ENCODE data around the gene HPX.

HPX gene

GRCh38 chr11:6486938-6487337 is 46.2 kb upstream of the HPX start:
- no peaks in the 10 kb centered on the region for H3K27me3 ChIP-seq (ENCODE audit: low read depth, low read length)
- H3K4me2 ChIP-seq (ENCODE audit: low read length): no peak overlapping the region
- no peak overlapping the region for H2AFZ ChIP-seq (ENCODE audit: low read depth, low read length)
- no peak overlapping the region for H3K4me3 ChIP-seq (ENCODE audit: low read length)
- H3K9ac ChIP-seq (ENCODE audit: low read length): no peak overlapping the region
- peaks cover 7% of the 10 kb centered on the region for H3K4me1 ChIP-seq (ENCODE audit: low read length)
- H3K79me2 ChIP-seq (ENCODE audit: low read length): peaks cover 24% of the 10 kb centered on the region
- peaks cover 71% of the 10 kb centered on the region for H3K36me3 ChIP-seq (replicated peaks; ENCODE audit: low read depth, low read length)
- H4K20me1 ChIP-seq (ENCODE audit: insufficient read depth, low read length): no peaks in the 10 kb centered on the region
- H3K9me3 ChIP-seq (ENCODE audit: insufficient read depth, low read length): no peaks in the 10 kb centered on the region
- no peak overlapping the region for H3K27ac ChIP-seq (ENCODE audit: low read length)
- TF ChIP-seq, protein P1, sequence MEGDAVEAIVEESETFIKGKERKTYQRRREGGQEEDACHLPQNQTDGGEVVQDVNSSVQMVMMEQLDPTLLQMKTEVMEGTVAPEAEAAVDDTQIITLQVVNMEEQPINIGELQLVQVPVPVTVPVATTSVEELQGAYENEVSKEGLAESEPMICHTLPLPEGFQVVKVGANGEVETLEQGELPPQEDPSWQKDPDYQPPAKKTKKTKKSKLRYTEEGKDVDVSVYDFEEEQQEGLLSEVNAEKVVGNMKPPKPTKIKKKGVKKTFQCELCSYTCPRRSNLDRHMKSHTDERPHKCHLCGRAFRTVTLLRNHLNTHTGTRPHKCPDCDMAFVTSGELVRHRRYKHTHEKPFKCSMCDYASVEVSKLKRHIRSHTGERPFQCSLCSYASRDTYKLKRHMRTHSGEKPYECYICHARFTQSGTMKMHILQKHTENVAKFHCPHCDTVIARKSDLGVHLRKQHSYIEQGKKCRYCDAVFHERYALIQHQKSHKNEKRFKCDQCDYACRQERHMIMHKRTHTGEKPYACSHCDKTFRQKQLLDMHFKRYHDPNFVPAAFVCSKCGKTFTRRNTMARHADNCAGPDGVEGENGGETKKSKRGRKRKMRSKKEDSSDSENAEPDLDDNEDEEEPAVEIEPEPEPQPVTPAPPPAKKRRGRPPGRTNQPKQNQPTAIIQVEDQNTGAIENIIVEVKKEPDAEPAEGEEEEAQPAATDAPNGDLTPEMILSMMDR (IDR thresholded peaks at IDR 0.05; ENCODE audit: low read depth, low read length): no peak
- TF ChIP-seq EZH2phosphoT487 (IDR thresholded peaks at IDR 0.05; ENCODE audit: low read depth): no peak

DNA sequence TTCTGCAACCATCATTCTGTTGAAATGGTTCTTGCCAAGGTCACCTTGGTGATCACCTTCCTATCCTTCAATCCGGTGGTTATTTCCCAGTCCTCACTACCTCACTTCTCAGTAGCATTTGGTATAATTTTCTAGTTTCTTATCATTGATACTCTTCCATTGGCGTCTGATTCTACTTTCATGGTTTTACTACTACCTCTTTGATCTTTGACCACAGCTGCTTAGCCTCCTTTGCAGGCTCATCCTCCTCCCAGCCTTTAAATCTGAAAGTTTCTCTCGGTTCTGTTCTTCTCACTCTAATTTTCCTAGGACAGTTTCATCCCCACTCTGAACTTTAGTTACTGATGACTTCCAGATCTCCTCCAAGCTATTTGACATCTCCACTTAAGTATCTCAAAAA is 45.5 kb upstream of the HPX start:
- Histone ChIP-seq H3K27ac (ENCODE audit: low read length) (no peak overlapping the region), H3K4me3 (ENCODE audit: low read length) (no peak overlapping the region), H3K79me2 (ENCODE audit: low read length) (peaks cover 31% of the 10 kb centered on the region), H4K20me1 (ENCODE audit: insufficient read depth, low read length) (no peaks in the 10 kb centered on the region), H2AFZ (ENCODE audit: low read depth, low read length) (no peak overlapping the region), H3K36me3 (replicated peaks; ENCODE audit: low read depth, low read length) (peaks cover 66% of the 10 kb centered on the region), H3K4me2 (ENCODE audit: low read length) (no peak overlapping the region), H3K27me3 (ENCODE audit: low read depth, low read length) (no peaks in the 10 kb centered on the region), H3K9me3 (ENCODE audit: insufficient read depth, low read length) (no peaks in the 10 kb centered on the region), H3K9ac (ENCODE audit: low read length) (no peak overlapping the region), H3K4me1 (ENCODE audit: low read length) (peaks cover 7% of the 10 kb centered on the region)
- TF ChIP-seq, protein P1 (IDR thresholded peaks at IDR 0.05; ENCODE audit: low read depth, low read length): no peak
- TF ChIP-seq EZH2phosphoT487 (IDR thresholded peaks at IDR 0.05; ENCODE audit: low read depth): no peak

GRCh38 chr11:6485661-6486060 is 44.9 kb upstream of the HPX start:
- Histone ChIP-seq H4K20me1 (ENCODE audit: insufficient read depth, low read length) (no peaks in the 10 kb centered on the region), H3K79me2 (ENCODE audit: low read length) (peaks cover 36% of the 10 kb centered on the region), H3K4me2 (ENCODE audit: low read length) (no peak overlapping the region), H3K9ac (ENCODE audit: low read length) (no peak overlapping the region), H3K36me3 (replicated peaks; ENCODE audit: low read depth, low read length) (peaks cover 66% of the 10 kb centered on the region), H3K9me3 (ENCODE audit: insufficient read depth, low read length) (no peaks in the 10 kb centered on the region), H2AFZ (ENCODE audit: low read depth, low read length) (no peak overlapping the region), H3K27me3 (ENCODE audit: low read depth, low read length) (no peaks in the 10 kb centered on the region), H3K4me1 (ENCODE audit: low read length) (peaks cover 7% of the 10 kb centered on the region), H3K27ac (ENCODE audit: low read length) (no peak overlapping the region), H3K4me3 (ENCODE audit: low read length) (no peak overlapping the region)
- TF ChIP-seq EZH2phosphoT487 (IDR thresholded peaks at IDR 0.05; ENCODE audit: low read depth): no peak
- TF ChIP-seq, protein P1 (IDR thresholded peaks at IDR 0.05; ENCODE audit: low read depth, low read length): no peak

DNA sequence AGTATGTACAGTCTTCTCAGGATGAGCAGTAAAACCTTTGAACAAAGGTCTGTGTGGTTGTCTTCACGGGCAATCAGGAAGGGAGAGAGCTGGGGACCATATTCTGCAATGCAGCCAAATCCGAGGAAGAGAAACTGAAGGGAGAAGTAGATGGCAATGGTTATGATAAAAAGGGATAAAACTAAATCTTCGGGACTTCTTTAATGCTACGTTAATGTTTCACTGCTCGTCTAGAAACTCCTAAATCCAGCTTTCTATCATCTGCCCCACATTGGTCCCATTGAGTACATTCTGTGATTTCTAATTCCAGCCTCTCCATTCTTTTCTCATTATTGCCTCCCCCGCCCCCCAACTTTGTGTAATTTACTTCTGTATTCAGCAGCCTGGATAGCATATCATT is 42.2 kb upstream of the HPX start:
- H2AFZ ChIP-seq (ENCODE audit: low read depth, low read length): no peak overlapping the region
- peaks cover 48% of the 10 kb centered on the region for H3K79me2 ChIP-seq (ENCODE audit: low read length)
- no peak overlapping the region for H3K4me3 ChIP-seq (ENCODE audit: low read length)
- H4K20me1 ChIP-seq (ENCODE audit: insufficient read depth, low read length): no peaks in the 10 kb centered on the region
- H3K27ac ChIP-seq (ENCODE audit: low read length): no peak overlapping the region
- H3K9me3 ChIP-seq (ENCODE audit: insufficient read depth, low read length): no peaks in the 10 kb centered on the region
- H3K36me3 ChIP-seq (replicated peaks; ENCODE audit: low read depth, low read length): peaks cover 72% of the 10 kb centered on the region
- peaks cover 15% of the 10 kb centered on the region for H3K4me1 ChIP-seq (ENCODE audit: low read length)
- no peaks in the 10 kb centered on the region for H3K27me3 ChIP-seq (ENCODE audit: low read depth, low read length)
- H3K9ac ChIP-seq (ENCODE audit: low read length): no peak overlapping the region
- TF ChIP-seq EZH2phosphoT487 (IDR thresholded peaks at IDR 0.05; ENCODE audit: low read depth): no peak
- TF ChIP-seq, protein P1 (IDR thresholded peaks at IDR 0.05; ENCODE audit: low read depth, low read length): no peak
- H3K4me2 ChIP-seq (ENCODE audit: low read length): peak overlapping the region; percentile 91; the same call in 1 of the 2 replicates
